PC-3 (cell line): ENCODE data around the gene DNASE1L2.
"Not testable (repeated sequence)": the region's sequence is repeated elsewhere in the genome, so short reads cannot be mapped to it uniquely, and the experiment has no call there.

Experiments used
- EZH2 ChIP-seq: fragments of 300-600 bp; sonication (generic); IDR thresholded peaks from one replicate; pipeline ENCODE4 v1.6.1; 2017; ENCODE audit warnings: antibody characterized with exemption, mild to moderate bottlenecking, low read length; ENCODE audit not compliant: unreplicated experiment
- TF ChIP-seq, protein P1 (sequence below): fragments of 300-600 bp; sonication (generic); conservative IDR thresholded peaks from 2 replicates; pipeline ENCODE4 v1.5.1; 2017; ENCODE audit warnings: antibody characterized with exemption, low read depth, mild to moderate bottlenecking, low read length

DNA sequence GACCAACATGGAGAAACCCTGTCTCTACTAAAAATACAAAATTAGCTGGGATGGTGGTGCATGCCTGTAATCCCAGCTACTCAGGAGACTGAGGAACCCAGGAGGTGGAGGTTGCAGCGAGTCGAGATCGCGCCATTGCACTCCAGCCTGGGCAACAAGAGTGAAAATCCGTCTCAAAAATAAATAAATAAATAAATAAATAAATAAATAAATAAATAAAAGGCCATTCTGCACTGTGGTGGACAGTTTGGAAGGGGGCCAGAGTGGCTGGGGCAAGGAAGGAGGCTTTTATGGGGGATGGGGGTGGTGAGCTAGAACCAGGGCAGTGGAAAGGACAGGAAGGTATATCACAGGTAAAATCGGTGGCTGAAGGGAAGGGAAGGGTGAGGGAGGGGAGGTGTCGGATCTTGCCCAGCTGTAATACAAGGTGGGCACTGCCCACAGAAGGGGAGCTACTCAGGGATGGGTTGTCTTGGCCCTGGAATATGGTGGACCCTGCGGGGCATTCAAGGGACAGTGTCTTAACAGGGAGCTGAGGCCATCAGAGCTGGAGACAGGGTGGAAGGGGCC lies 33.0 kb upstream of the DNASE1L2 start:
- TF ChIP-seq, protein P1, sequence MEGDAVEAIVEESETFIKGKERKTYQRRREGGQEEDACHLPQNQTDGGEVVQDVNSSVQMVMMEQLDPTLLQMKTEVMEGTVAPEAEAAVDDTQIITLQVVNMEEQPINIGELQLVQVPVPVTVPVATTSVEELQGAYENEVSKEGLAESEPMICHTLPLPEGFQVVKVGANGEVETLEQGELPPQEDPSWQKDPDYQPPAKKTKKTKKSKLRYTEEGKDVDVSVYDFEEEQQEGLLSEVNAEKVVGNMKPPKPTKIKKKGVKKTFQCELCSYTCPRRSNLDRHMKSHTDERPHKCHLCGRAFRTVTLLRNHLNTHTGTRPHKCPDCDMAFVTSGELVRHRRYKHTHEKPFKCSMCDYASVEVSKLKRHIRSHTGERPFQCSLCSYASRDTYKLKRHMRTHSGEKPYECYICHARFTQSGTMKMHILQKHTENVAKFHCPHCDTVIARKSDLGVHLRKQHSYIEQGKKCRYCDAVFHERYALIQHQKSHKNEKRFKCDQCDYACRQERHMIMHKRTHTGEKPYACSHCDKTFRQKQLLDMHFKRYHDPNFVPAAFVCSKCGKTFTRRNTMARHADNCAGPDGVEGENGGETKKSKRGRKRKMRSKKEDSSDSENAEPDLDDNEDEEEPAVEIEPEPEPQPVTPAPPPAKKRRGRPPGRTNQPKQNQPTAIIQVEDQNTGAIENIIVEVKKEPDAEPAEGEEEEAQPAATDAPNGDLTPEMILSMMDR = not testable (repeated sequence)
- not testable (repeated sequence) for TF ChIP-seq EZH2
